Measurements from ENCODE around the gene BAIAP2.

Gene BAIAP2

DNA sequence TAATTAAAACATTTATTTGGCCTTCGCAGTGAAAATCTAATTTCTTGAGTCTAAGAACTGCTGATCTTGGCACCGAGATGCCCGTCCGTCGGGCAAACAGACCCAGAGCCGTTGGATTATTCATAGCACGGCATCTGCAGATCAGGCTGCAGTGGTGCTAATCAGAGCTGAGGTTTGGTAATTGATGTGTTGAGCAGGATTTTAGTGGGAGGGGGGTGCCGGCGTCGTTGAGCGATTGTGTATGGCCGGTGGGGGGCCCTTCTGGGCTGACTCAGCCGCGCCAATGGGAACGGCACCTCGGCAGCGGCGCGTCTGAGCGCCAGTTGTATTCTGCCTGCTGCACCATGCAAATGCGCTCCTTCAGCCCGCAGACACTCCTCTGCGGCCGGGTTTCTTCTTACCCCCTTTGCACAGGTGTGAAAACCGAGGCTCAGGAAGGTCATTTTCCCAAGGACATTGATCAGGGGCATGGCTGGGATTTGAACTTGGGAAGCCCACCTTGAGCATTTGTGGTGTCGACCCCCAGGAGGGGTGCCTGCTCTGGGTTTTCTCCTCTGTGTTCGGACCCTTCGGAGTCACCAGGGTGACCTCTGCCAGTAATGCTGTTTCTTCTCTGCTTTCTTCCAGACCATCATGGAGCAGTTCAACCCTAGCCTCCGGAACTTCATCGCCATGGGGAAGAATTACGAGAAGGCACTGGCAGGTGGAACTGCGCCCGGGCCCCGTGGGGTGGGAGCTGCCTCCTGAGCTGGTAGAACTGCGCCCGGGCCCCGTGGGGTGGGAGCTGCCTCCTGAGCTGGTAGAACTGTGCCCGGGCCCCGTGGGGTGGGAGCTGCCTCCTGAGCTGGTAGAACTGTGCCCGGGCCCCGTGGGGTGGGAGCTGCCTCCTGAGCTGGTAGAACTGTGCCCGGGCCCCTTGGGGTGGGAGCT lies 18.4 kb downstream of the BAIAP2 start:
- DNase-seq: no peak

DNA sequence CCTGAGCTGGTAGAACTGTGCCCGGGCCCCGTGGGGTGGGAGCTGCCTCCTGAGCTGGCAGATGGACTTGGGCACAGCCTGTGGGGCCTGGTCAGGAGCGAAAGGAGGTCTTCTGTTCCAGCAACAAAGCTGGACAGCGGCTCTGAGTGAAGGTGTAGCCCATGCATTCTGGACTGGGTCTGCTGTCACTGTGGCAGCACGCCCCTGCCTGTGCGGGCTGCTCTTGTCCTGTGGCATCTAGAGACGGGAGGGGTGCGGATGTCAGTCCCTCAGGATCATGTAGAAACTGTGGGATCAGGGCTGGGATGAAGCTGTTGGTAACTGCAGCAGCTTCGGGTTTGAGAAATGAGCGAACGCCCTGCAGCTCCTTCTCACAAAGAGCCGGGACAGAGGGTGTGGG lies 19.4 kb downstream of the BAIAP2 start:
- DNase-seq: no peak

DNA sequence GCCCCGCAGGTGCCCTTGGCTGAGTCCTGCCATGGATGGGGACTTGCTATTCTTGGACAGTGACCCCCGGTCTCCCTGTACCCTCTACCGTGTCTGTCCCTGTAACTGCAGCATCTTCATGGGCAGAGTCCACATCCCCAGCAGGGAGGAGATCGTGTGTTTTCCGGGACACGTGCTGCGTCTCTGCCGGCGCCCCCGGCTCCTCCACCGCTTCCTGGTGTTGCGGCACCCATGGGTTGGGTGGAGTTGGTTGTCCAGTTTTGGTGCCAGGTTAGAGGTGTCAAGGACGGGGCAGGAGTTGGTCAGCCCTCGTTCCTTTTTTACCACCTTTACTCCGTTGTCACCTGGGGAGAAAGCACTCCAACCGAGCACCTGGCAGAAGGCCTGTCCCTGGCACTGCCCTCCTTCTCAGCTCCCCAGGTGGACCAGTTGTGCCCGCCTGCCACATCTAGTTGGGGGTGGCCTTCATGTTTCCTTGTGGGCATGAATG lies 20.0 kb downstream of the BAIAP2 start:
- DNase-seq: no peak

DNA sequence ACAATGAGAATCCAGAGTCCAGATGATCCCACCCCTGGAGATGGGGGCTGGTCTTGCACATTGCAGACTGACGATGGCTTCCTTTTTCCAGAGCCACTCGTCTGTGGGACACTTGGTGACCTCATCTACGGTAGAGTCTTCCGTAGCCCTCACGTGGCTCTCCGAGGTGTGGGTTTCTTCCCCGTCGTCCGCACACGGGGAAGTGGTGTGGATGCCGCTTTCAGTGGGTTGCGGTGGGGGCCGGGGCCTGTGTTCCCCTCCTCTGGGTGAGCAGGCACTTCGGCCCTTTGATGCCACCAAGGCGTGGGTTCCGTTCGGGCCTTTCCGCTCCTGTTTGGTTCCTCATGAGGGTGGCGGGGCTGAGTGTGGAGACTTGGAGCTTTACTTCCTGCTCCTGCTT lies 21.4 kb downstream of the BAIAP2 start:
- no peak for DNase-seq

DNA sequence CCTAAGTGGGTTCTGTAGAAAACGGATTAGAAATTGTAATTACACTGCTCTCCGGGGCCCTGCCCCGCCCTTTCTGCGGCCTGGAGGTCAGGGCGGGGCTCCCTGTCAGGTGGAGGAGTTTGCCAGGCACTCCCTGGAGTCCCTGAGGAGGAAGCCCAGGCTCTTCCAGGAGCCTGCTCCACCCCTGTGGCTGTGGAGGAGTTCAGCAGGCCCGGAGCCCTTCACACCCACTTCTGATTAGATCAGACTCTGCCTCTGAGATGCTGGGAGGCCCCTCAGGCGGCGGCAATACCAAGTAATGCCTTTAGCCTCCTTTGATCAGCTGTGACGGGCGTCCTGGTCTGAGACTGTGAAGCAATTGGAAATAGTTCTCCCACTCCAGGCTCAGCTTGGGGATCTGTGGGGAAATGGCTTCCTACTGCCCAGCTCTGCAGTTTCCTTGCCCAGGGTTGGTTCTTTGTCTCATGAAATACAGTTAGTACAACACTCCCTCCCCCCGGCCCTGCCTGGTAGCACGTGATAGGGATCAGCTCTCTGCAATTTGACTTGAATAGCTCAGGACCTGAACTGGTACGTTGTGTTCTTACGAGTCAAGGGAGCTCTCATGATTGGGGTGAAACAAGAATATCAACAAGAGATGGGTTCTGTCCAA lies 22.3 kb downstream of the BAIAP2 start:
- DNase-seq: no peak

DNA sequence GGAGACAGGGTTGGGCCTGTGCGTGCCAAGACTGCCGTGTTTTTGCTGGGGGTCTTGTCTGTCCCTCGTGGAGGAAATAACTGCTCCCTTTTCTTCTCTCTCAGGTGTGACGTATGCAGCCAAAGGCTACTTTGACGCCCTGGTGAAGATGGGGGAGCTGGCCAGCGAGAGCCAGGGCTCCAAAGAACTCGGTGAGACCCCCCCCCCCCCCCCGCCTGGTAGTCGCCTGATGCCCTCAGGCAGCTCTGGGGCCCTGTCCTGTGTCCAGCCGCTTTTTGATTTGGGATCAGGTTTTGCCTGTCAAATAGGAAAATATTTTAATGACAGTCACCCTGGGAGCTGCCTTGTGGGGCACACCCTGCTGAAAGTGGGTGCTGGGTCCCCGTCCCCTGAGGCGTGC lies 22.8 kb downstream of the BAIAP2 start:
- no peak for DNase-seq

DNA sequence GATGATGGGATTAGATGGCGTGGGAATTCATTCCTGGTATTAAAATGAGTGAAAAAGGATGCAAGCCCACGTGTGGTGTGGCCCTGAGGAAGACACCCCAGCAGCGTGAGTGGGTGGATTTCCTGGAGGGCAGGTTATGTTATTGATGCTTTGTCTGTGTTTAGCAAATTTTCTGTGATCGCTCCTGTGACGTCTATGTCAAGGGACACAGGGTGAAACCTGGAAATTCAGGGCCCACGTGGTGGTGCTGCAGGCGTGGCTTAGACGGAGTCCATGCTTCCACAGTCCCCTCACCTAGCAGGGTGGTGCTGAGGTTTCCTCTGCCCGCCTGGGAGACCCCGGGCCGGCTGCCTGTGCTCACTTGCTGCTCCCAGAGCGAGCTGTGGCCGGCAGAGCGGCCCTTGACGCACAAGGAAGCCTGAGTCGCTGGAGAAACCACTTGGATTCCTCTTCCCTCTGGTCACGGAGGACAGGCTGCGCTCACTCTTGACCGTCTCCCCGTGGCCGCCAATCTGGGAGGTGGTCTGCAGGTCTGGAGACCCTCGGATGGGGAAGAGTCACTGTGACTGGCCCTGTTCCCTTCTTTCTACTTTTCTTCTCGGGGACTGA lies 23.4 kb downstream of the BAIAP2 start:
- no peak for DNase-seq

DNA sequence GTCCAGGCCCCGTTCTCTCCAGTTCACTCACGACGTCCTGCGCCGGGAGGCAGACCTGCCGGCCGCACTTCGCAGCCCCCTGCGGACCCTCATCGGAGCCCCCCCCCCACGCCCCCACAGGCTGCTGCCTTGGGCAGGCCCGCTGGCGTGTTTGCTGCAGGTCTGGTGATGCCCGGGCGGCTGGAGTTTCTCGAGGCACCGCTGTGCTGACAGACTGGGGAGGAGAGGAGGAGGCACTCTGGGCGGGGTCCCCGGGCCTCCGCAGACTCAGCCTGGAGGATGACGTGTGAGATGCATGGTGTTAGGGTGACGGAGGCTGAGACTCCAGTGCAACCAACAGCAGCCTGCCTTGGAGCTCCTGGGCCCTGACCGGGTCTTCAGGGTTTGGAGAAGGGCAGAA lies 24.1 kb downstream of the BAIAP2 start:
- no peak for DNase-seq

DNA sequence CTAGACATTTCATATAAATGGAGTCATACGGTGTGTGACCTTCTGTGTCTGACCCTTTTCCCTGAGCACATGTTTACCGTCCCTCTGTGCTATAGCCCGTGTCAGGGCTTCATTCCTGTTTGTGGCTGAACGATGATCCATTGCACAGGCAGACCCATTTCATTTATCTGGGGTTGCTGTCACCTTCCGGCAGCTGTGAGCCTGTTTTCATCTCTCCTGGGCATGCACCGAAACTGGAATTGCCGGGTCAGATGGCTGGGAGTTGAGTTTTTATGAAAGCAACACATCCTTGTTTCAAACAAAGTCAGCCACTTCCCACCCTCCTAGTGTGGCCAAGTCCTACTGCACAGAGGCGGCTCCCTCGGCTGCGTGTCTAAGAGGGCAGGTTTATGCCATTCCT lies 25.5 kb downstream of the BAIAP2 start:
- DNase-seq: no peak

DNA sequence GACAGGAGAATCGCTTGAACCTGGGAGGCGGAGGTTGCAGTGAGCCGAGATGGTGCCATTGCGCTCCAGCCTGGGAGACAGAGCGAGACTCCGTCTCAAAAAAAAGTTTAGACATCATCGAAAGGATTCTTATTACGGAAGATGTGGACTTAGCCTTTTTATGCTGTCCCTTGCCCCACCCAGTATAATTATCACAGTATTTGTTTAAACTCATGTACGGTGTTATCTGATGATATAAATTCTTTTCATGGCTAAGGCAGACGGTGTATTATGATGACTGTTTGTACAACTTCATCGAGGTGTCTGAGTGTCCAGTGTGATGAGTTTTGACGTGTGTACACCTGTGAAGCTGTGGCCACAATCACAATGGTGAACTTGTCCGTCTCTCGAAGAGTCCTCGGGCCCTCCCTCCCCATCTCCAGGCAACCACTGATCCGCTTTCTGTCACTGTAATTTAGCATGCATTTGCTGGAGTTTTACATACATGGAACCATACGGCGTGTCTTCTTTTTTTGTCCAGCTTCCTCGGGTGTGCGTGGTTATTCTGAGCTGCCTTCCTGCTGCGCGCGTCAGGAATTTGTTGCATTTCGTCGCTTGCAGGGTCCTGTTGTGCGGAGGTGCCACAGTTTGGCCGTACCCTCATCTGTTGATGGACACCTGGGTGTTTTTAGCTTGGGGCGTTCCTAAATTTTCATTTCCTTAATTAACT lies 26.2 kb downstream of the BAIAP2 start:
- no peak for DNase-seq

DNA sequence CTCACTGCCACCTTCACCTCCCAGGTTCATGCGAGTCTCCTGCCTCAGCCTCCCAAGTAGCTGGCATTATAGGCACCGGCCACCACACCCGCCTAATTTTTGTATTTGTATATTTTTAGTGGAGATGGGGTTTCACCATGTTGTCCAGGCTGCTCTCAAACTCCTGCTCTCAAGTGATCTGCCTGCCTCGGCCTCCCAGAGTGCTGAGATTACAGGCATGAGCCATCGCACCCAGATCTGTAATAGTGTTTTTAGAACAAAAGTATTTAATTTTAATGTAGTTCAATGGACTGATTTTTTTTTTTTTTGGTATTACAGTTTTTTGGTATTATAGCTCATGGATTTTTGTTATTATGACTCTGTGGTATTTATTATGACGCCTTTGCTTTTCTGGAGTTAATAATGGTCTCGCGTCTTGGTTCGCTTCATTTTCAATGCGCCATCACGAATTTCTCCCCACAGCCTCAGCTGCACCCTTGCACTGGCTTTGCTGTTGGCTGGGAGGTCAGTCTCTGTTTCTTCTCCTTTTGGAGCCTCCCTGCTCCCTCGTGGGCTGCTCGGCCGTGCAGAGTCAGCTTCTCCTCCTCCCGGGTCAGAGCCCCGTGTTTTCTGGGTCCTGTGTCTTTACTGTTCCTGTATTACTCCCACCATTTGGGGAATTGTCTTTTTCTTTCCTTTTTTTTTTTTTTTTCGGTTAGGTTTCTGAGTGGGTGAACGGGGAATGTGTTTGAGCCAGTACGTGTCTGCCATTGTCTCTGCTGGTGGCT lies 27.2 kb downstream of the BAIAP2 start:
- no peak for DNase-seq

DNA sequence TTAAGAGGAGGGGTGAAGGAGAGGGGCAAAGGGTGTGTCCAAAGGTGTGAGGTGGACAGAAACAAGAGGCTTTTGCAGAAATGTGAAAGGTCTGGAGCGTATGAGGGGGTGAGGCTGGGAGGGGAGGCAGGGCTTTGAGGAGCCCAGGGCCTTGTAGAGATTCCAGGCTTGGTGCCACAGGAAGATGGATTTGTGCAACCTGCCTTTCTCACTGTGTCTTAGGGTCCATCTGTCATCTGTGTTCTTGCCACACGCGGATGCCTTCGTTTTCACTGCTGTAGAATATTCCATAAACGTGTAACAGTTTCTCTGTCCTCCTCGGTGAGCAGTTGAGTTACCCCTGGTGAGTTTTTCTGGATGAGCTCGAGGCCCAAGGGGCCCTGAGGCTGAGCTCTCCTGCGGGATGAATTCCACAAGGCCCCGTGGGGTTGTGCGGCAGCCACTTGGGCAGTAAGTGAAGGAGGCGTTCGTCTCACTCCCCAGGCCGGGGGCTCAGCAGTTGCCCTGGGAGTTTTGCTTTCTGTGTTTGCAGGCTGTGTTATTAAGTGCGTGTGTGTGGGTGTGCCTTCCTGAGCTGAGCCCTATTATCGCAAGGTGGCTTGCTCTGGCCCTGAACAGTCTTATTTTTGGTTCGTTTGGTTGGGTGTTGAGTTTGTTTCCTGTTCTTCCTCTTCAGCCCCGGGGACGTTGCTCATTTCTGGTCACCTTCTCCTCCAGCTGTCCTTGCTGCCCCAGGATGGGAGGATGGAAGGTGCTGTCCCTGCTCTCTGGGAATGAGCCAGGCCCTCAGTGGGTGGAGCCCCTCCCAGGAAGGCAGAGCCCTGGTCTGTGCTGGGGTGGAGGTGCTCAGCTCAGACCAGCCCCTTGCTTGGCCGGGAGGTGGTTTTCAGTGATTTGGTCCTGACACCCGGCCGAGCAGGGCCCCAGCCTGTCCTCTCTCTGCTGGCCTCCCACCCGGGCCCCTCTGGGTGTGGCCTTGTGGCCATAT lies 28.4 kb downstream of the BAIAP2 start:
- no peak for DNase-seq

DNA sequence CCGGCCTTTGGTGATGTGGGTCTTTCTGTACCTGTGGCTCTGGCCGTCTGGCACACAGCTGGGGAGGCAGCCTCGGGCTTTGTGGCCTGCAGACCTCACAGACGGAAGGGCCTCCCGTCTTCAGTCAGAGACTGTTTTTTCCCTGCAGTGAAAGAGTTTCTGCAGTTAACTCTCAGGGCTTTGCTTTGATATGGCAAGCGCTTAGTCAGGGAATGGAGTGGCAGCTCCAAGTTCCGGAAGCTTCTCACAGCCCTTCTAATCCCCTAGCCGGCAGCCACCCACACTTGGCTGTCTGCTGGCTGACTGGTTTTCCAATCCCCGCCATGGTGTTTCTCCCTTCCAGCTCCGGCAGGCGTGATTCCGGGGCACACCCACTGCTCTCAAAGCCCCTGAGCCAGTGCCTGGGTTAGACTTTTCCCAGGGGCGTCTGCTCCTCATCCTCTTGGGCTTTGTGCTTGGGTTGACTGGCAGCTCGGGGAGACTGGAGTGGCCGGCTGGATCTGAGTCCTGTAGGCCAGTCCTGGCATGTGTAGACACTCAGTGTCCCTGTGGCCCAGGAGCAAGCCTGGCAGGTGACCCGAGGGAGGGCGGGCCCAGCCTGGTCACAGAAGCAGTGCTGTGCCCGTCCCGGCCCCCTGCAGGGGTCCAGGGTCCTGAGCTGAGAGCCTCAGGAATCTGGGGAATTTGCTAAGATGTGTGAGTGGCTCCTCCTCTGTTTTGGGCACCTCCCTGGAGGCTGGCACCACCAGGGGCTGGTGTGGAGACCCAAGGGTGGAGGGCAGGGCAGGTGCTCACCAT lies 29.9 kb downstream of the BAIAP2 start:
- DNase-seq: no peak

DNA sequence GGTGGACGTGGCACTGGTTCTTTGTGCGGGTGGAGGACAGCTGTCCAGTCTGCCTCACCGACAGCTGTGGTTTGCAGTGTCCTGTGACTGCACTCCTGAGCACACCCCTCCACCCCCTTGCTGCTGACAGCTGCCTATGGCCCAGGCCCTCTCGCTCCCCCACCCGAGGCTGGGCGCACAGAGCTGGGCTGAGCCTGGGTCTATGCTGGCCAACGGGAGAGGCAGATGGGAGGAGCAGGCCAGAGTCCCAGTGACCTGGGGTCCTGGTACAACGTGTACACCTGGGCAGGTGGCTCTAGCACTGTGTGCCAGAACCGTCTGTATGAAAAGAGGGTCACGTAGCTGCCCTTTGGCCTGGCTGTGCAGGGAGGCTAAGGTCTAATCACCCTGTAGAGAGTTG lies 30.5 kb downstream of the BAIAP2 start:
- no peak for DNase-seq

DNA sequence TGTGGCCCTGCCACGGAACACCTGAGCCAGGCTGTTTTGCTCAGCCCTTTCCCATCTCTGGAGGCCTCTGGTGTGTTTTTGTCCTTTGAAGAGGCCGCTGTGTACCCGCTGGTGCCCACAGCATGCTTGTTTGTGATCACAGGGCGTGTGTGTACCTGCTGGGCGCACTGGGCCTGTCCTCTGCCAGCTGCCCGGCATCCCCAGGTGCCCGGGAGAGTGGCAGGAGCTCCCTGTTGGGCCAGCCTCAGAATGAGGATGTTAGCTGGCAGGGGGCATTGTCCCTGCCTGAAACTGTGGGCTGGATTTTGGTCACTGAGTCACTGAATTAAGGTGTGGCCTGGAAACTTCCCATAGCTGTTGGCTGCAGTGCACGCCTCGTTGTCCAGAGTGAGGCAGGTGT lies 31.1 kb downstream of the BAIAP2 start:
- DNase-seq: no peak

DNA sequence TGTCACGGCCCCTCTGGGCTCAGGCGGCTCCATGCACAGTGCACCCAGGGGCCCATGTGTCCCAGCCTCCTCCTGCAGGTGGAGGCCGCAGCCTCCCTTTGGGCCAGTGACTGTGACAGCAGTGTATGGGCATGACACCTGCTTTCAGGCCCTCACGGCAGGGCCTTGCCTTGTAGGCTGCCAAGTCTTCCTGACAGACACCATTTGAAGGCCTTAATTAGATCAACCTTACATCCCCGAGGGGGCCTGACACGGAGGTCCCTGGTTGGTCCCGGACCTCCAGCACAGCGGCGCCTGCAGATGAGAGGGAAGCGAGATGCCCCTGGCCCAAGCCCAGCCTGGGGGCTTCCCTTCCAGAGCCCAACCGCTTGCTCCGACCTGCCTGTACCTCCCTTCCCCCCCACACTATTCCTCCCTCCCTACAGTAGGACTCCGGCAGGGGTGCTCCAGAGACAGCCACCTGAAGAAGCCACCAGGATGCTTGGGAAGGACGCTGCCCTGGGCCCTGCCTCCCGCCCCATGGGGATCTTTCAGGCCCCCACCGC lies 31.9 kb downstream of the BAIAP2 start:
- DNase-seq: no peak

DNA sequence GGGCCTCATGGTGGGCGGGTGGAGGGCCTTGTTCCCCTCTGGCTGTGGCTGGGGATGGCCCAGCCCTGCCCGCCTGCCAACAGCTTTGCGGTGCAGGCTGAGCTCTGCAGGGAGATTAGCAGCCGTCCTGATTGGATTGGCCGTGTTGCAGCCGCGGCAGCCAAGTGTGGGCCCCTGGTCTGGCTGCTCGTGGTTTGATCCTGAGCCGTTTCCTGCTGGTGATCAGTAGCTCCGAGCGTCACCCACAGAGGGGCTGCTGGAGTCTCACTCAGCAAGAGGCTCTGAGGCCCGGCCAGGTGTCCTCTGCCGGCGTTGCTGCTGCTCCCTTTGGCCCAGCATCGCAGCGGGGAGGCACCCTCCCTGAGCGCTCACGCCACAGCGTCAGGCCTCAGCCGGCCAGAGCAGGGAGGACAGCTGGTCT lies 32.5 kb downstream of the BAIAP2 start:
- DNase-seq: no peak

DNA sequence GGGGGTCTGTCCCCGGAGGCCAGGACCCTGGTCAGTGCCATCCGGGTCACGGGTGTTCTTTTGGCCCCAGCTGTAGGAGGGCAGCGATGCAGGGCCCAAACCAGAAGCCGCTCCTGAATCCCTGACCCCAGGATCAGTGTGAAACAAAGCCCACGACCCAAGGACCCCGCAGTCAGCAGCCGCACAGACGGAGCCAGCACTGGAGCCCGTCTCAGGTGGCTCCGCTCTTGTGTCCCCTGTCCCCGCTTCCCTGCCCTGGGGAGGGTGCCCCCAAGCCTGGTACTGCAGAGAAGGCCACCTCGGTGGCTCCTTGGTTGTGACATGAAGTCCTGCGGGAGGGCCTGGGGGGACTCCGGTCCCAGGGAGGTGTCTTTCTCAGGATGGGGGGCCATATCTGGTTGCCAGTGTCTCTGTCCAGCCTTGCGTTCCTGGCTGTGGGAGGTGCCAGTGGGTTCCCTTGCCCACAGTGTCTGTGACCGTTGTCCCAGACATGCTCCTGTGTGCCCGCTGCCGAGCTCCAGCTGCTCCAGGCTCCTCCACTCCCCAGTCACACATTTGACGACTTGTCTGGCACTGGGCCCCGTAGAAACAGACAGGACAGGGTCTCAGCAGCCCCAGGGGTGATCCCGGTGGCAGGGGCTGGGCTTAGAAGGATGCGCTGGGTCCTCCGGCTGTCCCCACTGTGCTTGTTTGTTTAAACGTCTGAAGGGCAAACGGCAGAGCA lies 33.6 kb downstream of the BAIAP2 start:
- DNase-seq: no peak

DNA sequence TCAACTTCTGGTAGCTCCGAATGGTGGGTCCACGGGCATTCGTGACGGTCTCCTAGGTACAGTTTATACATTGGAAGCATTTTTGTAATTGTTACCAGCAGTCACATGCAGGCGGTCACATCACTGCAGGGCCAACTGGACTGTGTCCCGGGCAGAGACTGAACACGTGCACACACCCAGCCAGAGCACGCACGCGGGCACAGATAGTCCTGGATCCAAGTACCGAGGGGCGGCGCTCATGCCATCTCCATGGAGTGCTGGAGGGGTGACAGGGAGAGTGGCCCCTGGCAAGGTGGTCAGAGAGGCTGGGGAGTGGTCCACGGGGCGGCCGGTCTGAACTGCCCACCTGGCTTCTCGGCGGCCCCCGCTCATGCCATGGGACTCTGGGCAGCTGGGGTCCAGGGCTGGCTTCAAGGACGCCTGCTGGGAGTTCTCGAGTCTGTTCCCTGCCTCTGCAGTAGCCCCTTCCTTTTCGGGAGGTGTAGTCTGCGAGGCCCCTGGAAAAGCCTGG lies 34.2 kb downstream of the BAIAP2 start:
- no peak for DNase-seq
